SK-N-SH (cell line): ENCODE data around the gene UPF2.

Experiments used
- CTCF ChIP-seq: fragments of 200-600 bp; sonication (generic); IDR thresholded peaks from 2 replicates; pipeline ENCODE4 v1.6.1; 2017; ENCODE audit warnings: antibody characterized with exemption, mild to moderate bottlenecking, moderate library complexity
- FOXM1 ChIP-seq: IDR thresholded peaks from 2 replicates; pipeline ENCODE4 v1.4.0; 2012; ENCODE audit warnings: low read depth, mild to moderate bottlenecking
- POLR2AphosphoS5 ChIP-seq: IDR thresholded peaks from 2 replicates; pipeline ENCODE4 v1.6.1; 2012; ENCODE audit warnings: low read depth, low read length
- RAD21 ChIP-seq: IDR thresholded peaks from 2 replicates; pipeline ENCODE4 v1.6.1; 2012; ENCODE audit warnings: mild to moderate bottlenecking, low read length
- RCOR1 ChIP-seq: fragments of 150-350 bp; IDR thresholded peaks from 2 replicates; pipeline ENCODE4 v1.6.1; 2017; ENCODE audit warnings: antibody characterized with exemption, low read length
- RFX5 ChIP-seq: IDR thresholded peaks from 2 replicates; pipeline ENCODE4 v1.6.1; 2012; ENCODE audit warnings: mild to moderate bottlenecking, improper control_type of control experiment, low read length
- SIN3A ChIP-seq: IDR thresholded peaks from 2 replicates; pipeline ENCODE4 v1.6.1; 2012; ENCODE audit warnings: low read depth, mild to moderate bottlenecking, low read length, moderate library complexity, borderline replicate concordance
- TAF1 ChIP-seq: IDR thresholded peaks from 2 replicates; pipeline ENCODE4 v1.6.1; 2012; ENCODE audit warnings: low read depth, mild to moderate bottlenecking, low read length, moderate library complexity, borderline replicate concordance
- TEAD4 ChIP-seq: IDR thresholded peaks from 2 replicates; pipeline ENCODE4 v1.4.0; 2012; ENCODE audit warnings: mild to moderate bottlenecking, borderline replicate concordance; ENCODE audit not compliant: insufficient read depth

DNA sequence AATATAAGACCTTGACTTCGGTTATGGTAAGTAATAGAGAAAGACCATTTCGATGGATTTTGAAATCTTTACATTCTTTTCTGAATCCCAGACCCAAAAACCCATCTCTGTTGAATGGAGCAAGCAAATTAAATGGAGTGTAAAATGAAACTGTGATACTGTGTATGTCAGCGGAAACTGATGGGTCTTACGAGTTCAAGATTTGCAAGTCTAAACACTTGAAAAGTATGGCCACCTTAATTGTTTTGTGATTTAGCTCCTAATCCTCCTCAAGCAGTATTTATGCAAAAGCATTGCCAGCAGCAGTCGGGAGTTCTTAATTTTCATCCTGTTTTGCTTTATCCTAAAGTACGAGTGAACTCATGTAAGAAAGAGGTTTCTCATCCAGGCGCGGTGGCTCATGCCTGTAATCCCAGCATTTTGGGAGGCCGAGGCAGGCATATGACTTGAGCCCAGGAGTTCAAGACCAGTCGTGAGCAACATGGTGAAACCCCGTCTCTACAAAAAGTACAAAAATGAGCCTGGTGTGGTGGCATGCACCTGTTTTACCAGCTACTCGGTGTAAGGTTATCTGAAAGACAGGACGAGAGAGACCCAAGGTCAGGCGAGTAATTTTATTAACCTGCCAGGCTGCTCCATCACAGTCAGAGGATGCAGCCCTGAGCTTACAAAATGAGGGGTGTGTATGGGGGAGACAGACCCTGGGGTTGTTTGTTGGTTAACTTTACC is 20.3 kb upstream of the UPF2 start:
- TF ChIP-seq RAD21 (no peak), CTCF (no peak), TAF1 (no peak), POLR2AphosphoS5 (no peak), SIN3A (no peak), FOXM1 (no peak), TEAD4 (no peak), RCOR1 (no peak), RFX5 (no peak)
